Hepatocyte (in vitro differentiated cells): ENCODE data around the gene TCP11L1. TPM values are rescaled to one million over a fixed set of nuclear protein-coding genes. Genes with fewer than 3 reads are reported as not detected.
"Not testable (repeated sequence)": the region's sequence is repeated elsewhere in the genome, so short reads cannot be mapped to it uniquely, and the experiment has no call there.

Experiments
- DNase-seq: peaks from one replicate; pipeline ENCODE4 v3.0.0-alpha.2; 2016; ENCODE audit warnings: low spot score
- H2AFZ ChIP-seq: fragments of 200-600 bp; sonication (generic); 2 replicates; pipeline ENCODE4 v1.6.0; 2016; ENCODE audit warnings: antibody characterized with exemption, mild to moderate bottlenecking
- H3K27ac ChIP-seq: fragments of 200-600 bp; sonication (generic); 2 replicates; pipeline ENCODE4 v1.5.1; 2016; ENCODE audit warnings: mild to moderate bottlenecking
- H3K27me3 ChIP-seq: fragments of 200-600 bp; sonication (generic); 2 replicates; pipeline ENCODE4 v1.6.1; 2016
- H3K36me3 ChIP-seq: fragments of 200-600 bp; sonication (generic); replicated peaks from 2 replicates; pipeline ENCODE4 v1.5.1; 2016; ENCODE audit warnings: low read depth; ENCODE audit not compliant: insufficient read depth
- H3K4me1 ChIP-seq: fragments of 200-600 bp; sonication (generic); 2 replicates; pipeline ENCODE4 v1.5.1; 2016; ENCODE audit warnings: mild to moderate bottlenecking, moderate library complexity; ENCODE audit not compliant: insufficient read depth
- H3K4me2 ChIP-seq: fragments of 200-600 bp; sonication (generic); 2 replicates; pipeline ENCODE4 v1.6.0; 2016
- H3K4me3 ChIP-seq: fragments of 200-600 bp; sonication (generic); 2 replicates; pipeline ENCODE4 v1.5.1; 2016; ENCODE audit warnings: mild to moderate bottlenecking
- H3K79me2 ChIP-seq: fragments of 200-600 bp; sonication (generic); 2 replicates; pipeline ENCODE4 v1.6.0; 2017; ENCODE audit warnings: mild to moderate bottlenecking
- H3K9me2 ChIP-seq: fragments of 200-600 bp; sonication (generic); replicated peaks from 2 replicates; pipeline ENCODE4 v1.6.0; 2017; ENCODE audit warnings: mild to moderate bottlenecking; ENCODE audit not compliant: insufficient read depth
- H3K9me3 ChIP-seq: fragments of 200-600 bp; sonication (generic); 2 replicates; pipeline ENCODE4 v1.5.1; 2016; ENCODE audit warnings: low read depth, mild to moderate bottlenecking
- H4K20me1 ChIP-seq: fragments of 200-600 bp; sonication (generic); 2 replicates; pipeline ENCODE4 v1.6.0; 2016; ENCODE audit warnings: mild to moderate bottlenecking; ENCODE audit not compliant: insufficient read depth, poor library complexity, severe bottlenecking
- EZH2 ChIP-seq: fragments of 200-600 bp; sonication (generic); IDR thresholded peaks from 2 replicates; pipeline ENCODE4 v1.6.1; 2016; ENCODE audit warnings: antibody characterized with exemption, mild to moderate bottlenecking, borderline replicate concordance
- EZH2phosphoT487 ChIP-seq: fragments of 200-600 bp; sonication (generic); IDR thresholded peaks from one replicate; pipeline ENCODE4 v1.6.1; 2018; ENCODE audit warnings: antibody characterized with exemption, mild to moderate bottlenecking, low read depth, moderate library complexity; ENCODE audit not compliant: unreplicated experiment, severe bottlenecking
- WGBS: methylation state at CpG from one replicate; pipeline ENCODE4 v1.1.6; 2016; ENCODE audit warnings: low lambda C conversion rate; ENCODE audit errors: missing lambda C conversion rate; 5-methylcytosine and 5-hydroxymethylcytosine counted together
- polyA plus RNA-seq: library from polyadenylated mRNA; unstranded; fragments of >200 nt; fragmentation: Nextera tagmentation; extraction: Ambion mirVana; gene quantifications from 2 replicates; pipeline ENCODE4 v1.2.1, GENCODE V29; 2016
- total RNA-seq: library from RNA; depleted of rRNA; stranded (reverse); fragments of >200 nt; gene quantifications from 2 replicates; pipeline ENCODE4 v1.2.3, GENCODE V29; 2014
- TF ChIP-seq, protein P1 (sequence below): fragments of 200-600 bp; sonication (generic); IDR thresholded peaks from 2 replicates; pipeline ENCODE4 v1.5.1; 2016; ENCODE audit warnings: antibody characterized with exemption, mild to moderate bottlenecking; ENCODE audit not compliant: poor library complexity

TCP11L1 gene
- total and polyA plus RNA-seq, 2 experiments from 2014 or later, result 9.8 to 25.5 TPM

DNA sequence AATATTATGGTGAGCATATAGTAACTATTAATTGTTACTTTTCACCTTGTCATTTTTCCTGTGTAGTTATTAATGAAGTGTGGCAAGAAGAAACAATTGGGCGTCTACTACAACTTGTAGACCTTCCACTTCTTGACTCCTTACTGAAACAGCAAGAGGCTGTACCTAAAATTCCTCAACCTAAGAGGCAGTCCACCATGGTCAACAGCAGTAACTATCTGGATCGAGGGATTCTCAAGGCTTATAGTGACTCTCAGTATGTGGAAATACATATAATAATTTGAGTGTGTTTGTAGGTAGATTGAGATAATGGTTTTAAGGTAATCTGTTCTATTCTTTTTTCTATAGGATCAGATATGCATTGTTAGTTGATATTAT lies 10.8 kb upstream of the TCP11L1 start:
- no peaks in the 10 kb centered on the region for H3K9me3 ChIP-seq
- peaks cover 16% of the 10 kb centered on the region for H3K4me1 ChIP-seq
- no peak overlapping the region for H3K27ac ChIP-seq
- no peaks in the 10 kb centered on the region for H3K27me3 ChIP-seq
- no peak overlapping the region for H2AFZ ChIP-seq
- H3K9me2 ChIP-seq, result no peaks in the 10 kb centered on the region
- H3K36me3 ChIP-seq, result no peaks in the 10 kb centered on the region
- DNase-seq, result no peak
- 64% methylated on average over 2 of the region's 2 CpGs for WGBS
- TF ChIP-seq EZH2, result no peak
- no peak for TF ChIP-seq EZH2phosphoT487
- TF ChIP-seq, protein P1, sequence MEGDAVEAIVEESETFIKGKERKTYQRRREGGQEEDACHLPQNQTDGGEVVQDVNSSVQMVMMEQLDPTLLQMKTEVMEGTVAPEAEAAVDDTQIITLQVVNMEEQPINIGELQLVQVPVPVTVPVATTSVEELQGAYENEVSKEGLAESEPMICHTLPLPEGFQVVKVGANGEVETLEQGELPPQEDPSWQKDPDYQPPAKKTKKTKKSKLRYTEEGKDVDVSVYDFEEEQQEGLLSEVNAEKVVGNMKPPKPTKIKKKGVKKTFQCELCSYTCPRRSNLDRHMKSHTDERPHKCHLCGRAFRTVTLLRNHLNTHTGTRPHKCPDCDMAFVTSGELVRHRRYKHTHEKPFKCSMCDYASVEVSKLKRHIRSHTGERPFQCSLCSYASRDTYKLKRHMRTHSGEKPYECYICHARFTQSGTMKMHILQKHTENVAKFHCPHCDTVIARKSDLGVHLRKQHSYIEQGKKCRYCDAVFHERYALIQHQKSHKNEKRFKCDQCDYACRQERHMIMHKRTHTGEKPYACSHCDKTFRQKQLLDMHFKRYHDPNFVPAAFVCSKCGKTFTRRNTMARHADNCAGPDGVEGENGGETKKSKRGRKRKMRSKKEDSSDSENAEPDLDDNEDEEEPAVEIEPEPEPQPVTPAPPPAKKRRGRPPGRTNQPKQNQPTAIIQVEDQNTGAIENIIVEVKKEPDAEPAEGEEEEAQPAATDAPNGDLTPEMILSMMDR, result no peak
- H3K4me2 ChIP-seq, result peak overlapping the region; percentile 36
- no peaks in the 10 kb centered on the region for H4K20me1 ChIP-seq
- peaks cover 13% of the 10 kb centered on the region for H3K79me2 ChIP-seq
- H3K4me3 ChIP-seq, result no peak overlapping the region

DNA sequence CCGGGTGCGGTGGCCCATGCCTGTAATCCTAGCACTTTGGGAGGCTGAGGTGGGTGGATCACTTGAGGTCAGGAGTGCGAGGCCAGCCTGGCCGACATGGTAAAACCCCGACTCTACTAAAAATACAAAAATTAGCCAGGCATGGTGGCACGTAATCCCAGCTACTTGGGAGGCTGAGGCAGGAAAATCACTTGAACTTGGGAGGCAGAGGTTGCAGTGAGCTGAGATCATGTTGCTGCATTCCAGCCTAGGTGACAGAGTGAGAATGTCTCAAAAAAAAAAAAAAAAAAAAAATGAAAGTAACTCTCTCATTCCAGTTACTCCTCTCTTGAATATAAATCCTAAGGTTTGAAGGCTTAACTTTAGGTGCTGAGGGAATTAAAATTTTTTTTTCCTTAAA lies 10.2 kb upstream of the TCP11L1 start:
- 86% methylated on average over 6 of the region's 6 CpGs for WGBS
- H3K79me2 ChIP-seq, H3K36me3 ChIP-seq: not testable (repeated sequence)

DNA sequence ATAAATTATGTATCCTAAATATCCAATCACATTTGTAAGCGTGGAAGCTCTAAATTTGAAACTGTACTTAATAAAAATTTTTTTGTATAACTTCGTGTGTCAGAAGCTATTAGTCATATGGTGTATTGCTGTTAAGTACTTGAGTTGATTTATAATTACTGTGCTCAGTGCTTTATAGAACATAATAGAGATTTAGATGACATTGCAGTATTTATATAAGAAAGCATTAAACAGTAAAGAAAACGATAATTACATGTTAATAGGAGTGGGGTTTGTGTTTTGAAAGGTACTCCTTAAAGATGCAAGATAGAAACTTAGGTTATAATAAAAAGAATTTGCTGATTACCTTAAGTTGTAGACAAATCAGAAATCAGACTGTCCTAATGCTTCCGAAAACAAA lies 5.9 kb upstream of the TCP11L1 start:
- WGBS, result 79% methylated on average over 4 of the region's 4 CpGs
- Histone ChIP-seq H3K79me2 (no peaks in the 10 kb centered on the region), H3K9me3 (no peaks in the 10 kb centered on the region), H3K9me2 (no peaks in the 10 kb centered on the region), H4K20me1 (no peaks in the 10 kb centered on the region), H3K27me3 (no peaks in the 10 kb centered on the region), H3K36me3 (no peaks in the 10 kb centered on the region), H3K4me3 (no peak overlapping the region), H3K4me1 (peaks cover 6% of the 10 kb centered on the region), H3K27ac (no peak overlapping the region), H3K4me2 (no peak overlapping the region), H2AFZ (no peak overlapping the region)
- no peak for DNase-seq
- TF ChIP-seq EZH2phosphoT487 (no peak), EZH2 (no peak)
- TF ChIP-seq, protein P1, result no peak

More for the DNA sequence above, 10.2 kb upstream of the TCP11L1 start:
- H3K9me3 ChIP-seq, H3K27me3 ChIP-seq, H4K20me1 ChIP-seq, H3K9me2 ChIP-seq, H3K4me2 ChIP-seq, H2AFZ ChIP-seq, DNase-seq, H3K4me3 ChIP-seq, H3K27ac ChIP-seq: not testable (repeated sequence)
- peaks cover 16% of the 10 kb centered on the region for H3K4me1 ChIP-seq

DNA sequence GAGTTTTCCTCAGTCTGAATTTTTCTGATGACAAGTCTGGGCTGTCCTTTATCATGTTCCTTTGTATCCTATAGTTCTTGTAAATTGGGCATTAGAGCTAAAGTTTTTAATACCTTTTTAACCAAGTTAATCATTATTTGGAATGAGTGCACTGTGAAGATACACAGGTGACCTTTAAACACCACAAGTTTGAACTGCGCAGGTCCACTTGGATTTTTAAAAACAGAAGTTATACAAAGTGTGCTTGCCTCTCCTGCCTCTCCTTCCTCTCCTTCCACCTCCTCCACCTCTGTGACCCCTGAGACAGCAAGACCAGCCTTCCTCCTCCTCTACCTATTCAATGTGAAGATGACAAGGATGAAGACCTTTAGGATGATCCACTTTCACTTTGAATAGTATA lies 4.4 kb upstream of the TCP11L1 start:
- Histone ChIP-seq H3K4me3 (no peak overlapping the region), H3K27ac (peak overlapping the region; percentile 58), H3K9me3 (no peaks in the 10 kb centered on the region), H2AFZ (no peak overlapping the region), H3K27me3 (no peaks in the 10 kb centered on the region), H3K79me2 (no peaks in the 10 kb centered on the region), H3K9me2 (no peaks in the 10 kb centered on the region), H3K36me3 (no peaks in the 10 kb centered on the region), H3K4me2 (peak overlapping the region; percentile 52), H3K4me1 (no peaks in the 10 kb centered on the region), H4K20me1 (no peaks in the 10 kb centered on the region)
- TF ChIP-seq, protein P1, result no peak
- TF ChIP-seq EZH2phosphoT487 (no peak), EZH2 (no peak)
- DNase-seq, result no peak
- 50% methylated on average over 1 of the region's 1 CpG for WGBS
